Endothelial cell of umbilical vein (primary cell): ENCODE data around the gene HAPLN2. TPM values are rescaled to one million over a fixed set of nuclear protein-coding genes. Genes with fewer than 3 reads are reported as not detected.

Source experiments
- BruUV-seq: library from RNA; stranded (reverse); fragments of 400-500 nt; replicated peaks from 2 replicates; lab custom pipeline; 2021; lab: Mats Ljungman, UMichigan
- CTCF ChIA-PET: fragments of 300-600, 350-600 bp; sonication (Branson Sonifier 250); formaldehyde crosslinking; loops from one replicate; lab custom pipeline; 2021; ENCODE audit warnings: antibody characterized with exemption, inconsistent platforms; lab: Charles Lee
- POLR2A ChIA-PET: fragments of 300-600, 350-600 bp; sonication (Branson Sonifier 250); formaldehyde crosslinking; loops from one replicate; lab custom pipeline; 2021; ENCODE audit warnings: antibody characterized with exemption, inconsistent platforms; lab: Charles Lee
- DNase-seq: peaks from one replicate; pipeline ENCODE4 v3.0.0-alpha.2; 2011; ENCODE audit warnings: low read depth, low spot score
- FAIRE-seq: peaks from 2 replicates; lab custom pipeline; 2011; peaks lifted over from hg19 to GRCh38; lab: Jason Lieb, UNC
- H2AFZ ChIP-seq: 2 replicates; pipeline ENCODE4 v1.6.0; 2012; ENCODE audit warnings: low read depth, low read length, control low read depth, inconsistent platforms
- H3K27ac ChIP-seq: 2 replicates; pipeline ENCODE4 v1.5.1; 2011; ENCODE audit warnings: low read depth, mild to moderate bottlenecking, control low read depth, low read length, moderate library complexity; ENCODE audit not compliant: insufficient read depth
- H3K27me3 ChIP-seq, 2 experiments: 2 replicates each; pipeline versions ENCODE4 v1.6.0 to v1.6.1; 2011; ENCODE audit warnings: low read length in 2 of 2, mixed read lengths in 1 of 2; ENCODE audit not compliant: control insufficient read depth in 2 of 2, insufficient read depth in 2 of 2
- H3K36me3 ChIP-seq, 2 experiments: 2 replicates in 1 of 2; 3 replicates in 1 of 2; pipeline ENCODE4 v1.5.1; 2011; ENCODE audit warnings: low read length in 2 of 2, mild to moderate bottlenecking in 1 of 2, moderate library complexity in 1 of 2; ENCODE audit not compliant: control insufficient read depth in 2 of 2, insufficient read depth in 2 of 2; ENCODE audit errors: extremely low read depth in 1 of 2
- H3K4me1 ChIP-seq: 3 replicates; pipeline ENCODE4 v1.5.1; 2011; ENCODE audit warnings: mild to moderate bottlenecking, low read length; ENCODE audit not compliant: control insufficient read depth, insufficient read depth; ENCODE audit errors: extremely low read depth
- H3K4me2 ChIP-seq: 2 replicates; pipeline ENCODE4 v1.6.1; 2011; ENCODE audit warnings: low read length, control low read depth, mixed read lengths; ENCODE audit not compliant: insufficient read depth
- H3K4me3 ChIP-seq, 3 experiments: fragments of 200-600 bp in 1 of 3; sonication (generic), shearing (Covaris generic) in 1 of 3; replicated peaks in 1 of 3; 2 replicates each; pipeline ENCODE4 v1.5.1; 2011 to 2016; ENCODE audit warnings: control low read depth in 3 of 3, low read length in 3 of 3, mild to moderate bottlenecking in 2 of 3, inconsistent platforms in 1 of 3, low read depth in 1 of 3, moderate library complexity in 1 of 3; ENCODE audit not compliant: insufficient read depth in 1 of 3
- H3K79me2 ChIP-seq: 2 replicates; pipeline ENCODE4 v1.6.0; 2012; ENCODE audit warnings: low read length, inconsistent platforms; ENCODE audit not compliant: control insufficient read depth, insufficient read depth
- H3K9ac ChIP-seq: replicated peaks from 2 replicates; pipeline ENCODE3; 2011; ENCODE audit warnings: low read length, control low read depth; ENCODE audit not compliant: insufficient read depth; ENCODE audit errors: extremely low read depth
- H3K9me1 ChIP-seq: replicated peaks from 3 replicates; pipeline ENCODE4 v1.6.0; 2011; ENCODE audit warnings: mild to moderate bottlenecking, low read length; ENCODE audit not compliant: control insufficient read depth, insufficient read depth; ENCODE audit errors: extremely low read depth
- H3K9me3 ChIP-seq: replicated peaks from 2 replicates; pipeline ENCODE4 v1.5.1; 2012; ENCODE audit warnings: low read length, inconsistent platforms; ENCODE audit not compliant: control insufficient read depth, insufficient read depth
- H4K20me1 ChIP-seq: replicated peaks from 2 replicates; pipeline ENCODE3; 2011; ENCODE audit warnings: mild to moderate bottlenecking, low read length; ENCODE audit not compliant: control insufficient read depth, insufficient read depth; ENCODE audit errors: extremely low read depth
- CTCF ChIP-seq, 2 donors: IDR thresholded peaks; 1 replicate in 1 of 2; 2 replicates in 1 of 2; pipeline ENCODE4 v1.5.1; 2011; ENCODE audit warnings: low read length in 2 of 2, mild to moderate bottlenecking in 2 of 2, moderate library complexity in 2 of 2, control low read depth in 1 of 2, inconsistent platforms in 1 of 2, low read depth in 1 of 2; ENCODE audit not compliant: insufficient read depth in 1 of 2; ENCODE audit errors: extremely low read depth in 1 of 2
- EZH2 ChIP-seq: IDR thresholded peaks from 2 replicates; pipeline ENCODE4 v1.6.1; 2012; ENCODE audit warnings: borderline replicate concordance, low read depth, mild to moderate bottlenecking, moderate library complexity, low read length, inconsistent platforms; ENCODE audit not compliant: severe bottlenecking
- FOS ChIP-seq: IDR thresholded peaks from 2 replicates; pipeline ENCODE4 v1.6.1; 2011; ENCODE audit warnings: mild to moderate bottlenecking, low read length, moderate library complexity, borderline replicate concordance; ENCODE audit not compliant: insufficient read depth
- GATA2 ChIP-seq: IDR thresholded peaks from 2 replicates; pipeline ENCODE4 v1.7.0; 2011; ENCODE audit warnings: low read depth, mild to moderate bottlenecking, moderate library complexity, mixed read lengths, low read length; ENCODE audit not compliant: insufficient read length, insufficient read depth
- JUN ChIP-seq: IDR thresholded peaks from 2 replicates; pipeline ENCODE4 v1.6.1; 2011; ENCODE audit warnings: borderline replicate concordance, low read depth; ENCODE audit not compliant: insufficient read length, insufficient read depth
- MAX ChIP-seq: IDR thresholded peaks from 2 replicates; pipeline ENCODE4 v1.6.1; 2011; ENCODE audit not compliant: insufficient read depth, insufficient read length
- MYC ChIP-seq: IDR thresholded peaks from one replicate; pipeline ENCODE4 v1.6.1; 2011; ENCODE audit warnings: mild to moderate bottlenecking, low read depth, low read length
- POLR2A ChIP-seq: IDR thresholded peaks from 2 replicates; pipeline ENCODE4 v1.6.1; 2012; ENCODE audit warnings: low read depth, mild to moderate bottlenecking, control low read depth, low read length
- POLR2AphosphoS5 ChIP-seq: IDR thresholded peaks from 2 replicates; pipeline ENCODE4 v1.6.1; 2012; ENCODE audit warnings: low read depth, mild to moderate bottlenecking, control low read depth, low read length, moderate library complexity; ENCODE audit not compliant: insufficient read depth
- dilution Hi-C: fragments of 300-500 bp; cut with MboI; formaldehyde crosslinking; loops from one replicate; pipeline ENCODE4 v1.15.0; 2019; ENCODE audit warnings: low sequenced_read_pairs; ENCODE audit not compliant: extremely low pct_ligation_motif_present
- intact Hi-C: fragments of 100-400 bp; cut with micrococcal nuclease; formaldehyde crosslinking; loops from one replicate; pipeline ENCODE4 v1.10.0; 2022
- polyA plus RNA-seq, 4 experiments: library from polyadenylated mRNA; depleted of rRNA in 3 of 4; stranded (reverse) in 3 of 4; unstranded in 1 of 4; fragments of >200 nt; gene quantifications; 2 replicates each; pipeline versions ENCODE4 v1.2.1 to v1.2.3, GENCODE V29; 2011 to 2012; ENCODE audit warnings: missing spikeins in 1 of 4
- total RNA-seq: library from RNA; stranded (reverse); gene quantifications from 2 replicates; pipeline ENCODE4 v1.2.3, GENCODE V29; 2021

The HAPLN2 gene
- total and polyA plus RNA-seq, 2 donors (not counting 3 experiments of a cell fraction or from before 2014, with no cell fraction given) = not detected

DNA sequence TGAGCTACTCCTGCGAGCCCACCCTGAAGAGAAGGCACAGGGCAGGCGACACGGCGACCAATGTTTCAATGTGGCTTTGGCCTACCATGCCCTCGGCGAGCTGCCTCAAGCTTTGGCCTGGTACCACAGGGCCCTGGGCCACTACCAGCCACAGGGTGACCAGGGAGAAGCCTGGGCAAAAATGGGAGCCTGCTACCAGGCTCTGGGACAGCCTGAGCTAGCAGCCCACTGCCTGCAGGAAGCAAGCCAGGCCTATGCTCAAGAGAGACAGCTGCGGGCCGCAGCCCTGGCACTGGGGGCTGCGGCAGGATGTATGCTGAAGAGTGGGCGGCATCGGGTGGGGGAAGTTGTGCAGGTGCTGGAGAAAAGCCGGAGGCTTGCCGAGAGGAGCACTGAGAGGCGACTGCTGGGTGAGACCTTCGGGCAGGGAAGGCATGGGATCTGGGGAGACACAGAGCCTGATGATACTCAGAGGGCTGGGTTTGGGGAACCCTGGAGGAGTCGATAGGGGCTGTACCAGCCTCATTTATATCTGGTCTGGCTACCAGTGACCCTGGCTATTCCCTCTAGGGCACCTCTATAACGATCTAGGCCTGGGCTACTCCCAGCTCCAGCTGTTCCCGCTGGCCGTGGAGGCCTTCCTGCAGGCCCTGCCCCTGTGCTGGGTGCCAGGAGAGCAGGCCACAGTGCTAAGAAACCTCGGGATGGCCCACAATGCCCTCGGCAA lies 37.4 kb upstream of the HAPLN2 start:
- no peaks in the 10 kb centered on the region for H3K4me1 ChIP-seq
- DNase-seq (no peak), FAIRE-seq (no peak)
- ChIA-PET POLR2A (no interaction called here), CTCF (interaction anchor here (0.8 to 9.3 kb wide), 6 partner anchors 27 to 144 kb away, joined by 3 to 104 read pairs (median 8); no protein-coding TSS in a partner anchor)
- H3K79me2 ChIP-seq = no peaks in the 10 kb centered on the region
- dilution Hi-C loops = no loop called here
- no peaks in the 10 kb centered on the region for H3K9me3 ChIP-seq
- H3K27me3 ChIP-seq = peaks cover 0 to 2% of the 10 kb centered on the region in 2 experiments
- no peak overlapping the region for H3K4me2 ChIP-seq
- H3K4me3 ChIP-seq = no peak overlapping the region
- H3K27ac ChIP-seq = no peak overlapping the region
- intact Hi-C loops = no loop called here
- H3K36me3 ChIP-seq = no peaks in the 10 kb centered on the region
- no peak for TF ChIP-seq POLR2A
- TF ChIP-seq CTCF (IDR thresholded peaks at IDR 0.05; ENCODE audit: extremely low read depth in 1 of 2, insufficient read depth in 1 of 2, low read depth in 1 of 2, low read length in 2 of 2) = no peak
- no peak for TF ChIP-seq FOS
- no peak for TF ChIP-seq MYC
- no peak for TF ChIP-seq EZH2
- no peak for TF ChIP-seq GATA2
- TF ChIP-seq MAX = no peak
- TF ChIP-seq JUN = no peak
- TF ChIP-seq POLR2AphosphoS5 = no peak
- no peak overlapping the region for H2AFZ ChIP-seq
- H3K9me1 ChIP-seq = no peaks in the 10 kb centered on the region
- no peaks in the 10 kb centered on the region for H4K20me1 ChIP-seq
- BruUV-seq = no TSS peak
- no peak overlapping the region for H3K9ac ChIP-seq
